HG03565 (cell line): ENCODE measurements around the gene SEMA3C.

Experiments
- ATAC-seq: cut with Tn5 transposase; IDR thresholded peaks from one replicate; pipeline ENCODE4 v1.9.1; 2021; ENCODE audit warnings: mild to moderate bottlenecking, moderate library complexity; ENCODE audit not compliant: unreplicated experiment

SEMA3C gene

DNA sequence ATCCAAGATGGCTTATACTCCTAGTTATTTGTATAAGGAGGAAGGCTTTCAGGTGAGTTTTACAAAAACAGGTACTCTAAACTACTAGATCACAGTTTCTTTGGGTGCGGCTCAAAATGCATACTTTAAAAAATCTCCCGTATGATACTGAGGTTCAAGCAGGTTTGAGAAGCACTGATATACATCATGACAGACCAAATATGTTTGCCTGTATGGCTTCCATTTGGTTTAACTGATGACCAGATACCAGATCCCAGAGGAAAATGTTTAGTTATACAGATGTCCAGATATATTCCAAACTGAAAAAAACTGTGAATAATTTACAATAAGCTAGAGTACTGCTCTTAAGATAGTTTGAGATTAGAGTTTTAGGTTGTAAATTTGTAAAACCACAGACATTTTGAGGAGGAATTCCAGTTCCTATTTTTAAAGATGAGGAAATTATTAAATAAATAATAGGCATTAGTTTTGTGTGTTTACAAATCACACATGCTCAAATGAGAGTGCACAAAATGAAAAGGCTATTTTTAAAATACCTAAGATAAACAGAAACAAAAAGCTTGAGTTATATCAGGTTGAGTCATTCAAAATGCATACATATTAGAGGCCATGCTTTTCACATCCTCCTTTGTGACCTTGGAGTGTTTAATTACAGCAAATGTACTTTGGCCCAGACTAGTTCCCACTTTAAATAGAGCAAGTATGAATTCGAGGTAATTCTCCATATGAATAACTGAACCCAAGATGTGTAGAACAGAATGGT is 60.5 kb downstream of the SEMA3C start:
- ATAC-seq: no peak

DNA sequence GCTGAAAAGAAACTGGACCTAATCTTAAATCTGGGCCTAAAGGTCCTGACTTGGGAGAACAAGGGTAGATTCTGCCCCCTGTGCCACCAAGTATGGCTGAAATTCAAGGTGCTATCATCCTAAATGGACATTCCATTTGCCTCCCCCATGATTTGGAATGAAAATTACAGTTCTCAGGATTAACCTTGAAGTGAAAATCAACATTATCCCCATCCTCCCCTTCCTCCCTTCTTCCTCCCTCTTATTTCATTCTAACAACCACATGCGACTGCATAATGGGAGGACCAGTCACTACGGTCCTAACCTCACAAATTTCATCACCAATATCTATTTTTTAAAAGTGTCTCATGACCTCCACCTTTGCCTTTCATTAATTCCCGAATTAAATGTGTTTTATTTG is 62.1 kb downstream of the SEMA3C start:
- ATAC-seq: no peak

GRCh38 chr7:80851896-80852476 is 66.9 kb downstream of the SEMA3C start:
- ATAC-seq: no peak

- no peak for ATAC-seq
Observed at GRCh38 chr7:80848841-80849240, 70.0 kb downstream of the SEMA3C start.

- no peak for ATAC-seq
Observed at GRCh38 chr7:80847895-80848294, 71.0 kb downstream of the SEMA3C start.

DNA sequence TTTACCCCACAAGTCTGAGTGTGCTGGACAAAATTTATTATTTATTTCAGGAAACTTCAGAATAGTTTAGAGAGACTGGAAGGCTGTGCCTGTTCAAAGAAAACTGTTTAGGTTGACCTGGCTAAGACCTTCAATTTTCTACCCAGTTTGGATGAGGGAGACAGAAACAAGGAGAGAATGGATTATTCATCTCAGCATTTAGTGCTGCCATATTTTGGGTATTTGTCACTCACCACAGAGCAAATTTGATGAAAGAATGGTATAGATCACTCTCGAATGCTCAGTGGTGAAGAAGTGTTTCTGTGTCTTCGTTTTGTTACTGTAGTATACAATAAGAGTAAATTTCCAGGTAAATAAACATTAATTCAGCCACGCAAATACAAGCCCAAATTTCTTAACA is 71.8 kb downstream of the SEMA3C start:
- no peak for ATAC-seq

- ATAC-seq: no peak
Observed at GRCh38 chr7:80844916-80845315, 73.9 kb downstream of the SEMA3C start.

- no peak for ATAC-seq
Observed at GRCh38 chr7:80843018-80843677, 75.7 kb downstream of the SEMA3C start.

DNA sequence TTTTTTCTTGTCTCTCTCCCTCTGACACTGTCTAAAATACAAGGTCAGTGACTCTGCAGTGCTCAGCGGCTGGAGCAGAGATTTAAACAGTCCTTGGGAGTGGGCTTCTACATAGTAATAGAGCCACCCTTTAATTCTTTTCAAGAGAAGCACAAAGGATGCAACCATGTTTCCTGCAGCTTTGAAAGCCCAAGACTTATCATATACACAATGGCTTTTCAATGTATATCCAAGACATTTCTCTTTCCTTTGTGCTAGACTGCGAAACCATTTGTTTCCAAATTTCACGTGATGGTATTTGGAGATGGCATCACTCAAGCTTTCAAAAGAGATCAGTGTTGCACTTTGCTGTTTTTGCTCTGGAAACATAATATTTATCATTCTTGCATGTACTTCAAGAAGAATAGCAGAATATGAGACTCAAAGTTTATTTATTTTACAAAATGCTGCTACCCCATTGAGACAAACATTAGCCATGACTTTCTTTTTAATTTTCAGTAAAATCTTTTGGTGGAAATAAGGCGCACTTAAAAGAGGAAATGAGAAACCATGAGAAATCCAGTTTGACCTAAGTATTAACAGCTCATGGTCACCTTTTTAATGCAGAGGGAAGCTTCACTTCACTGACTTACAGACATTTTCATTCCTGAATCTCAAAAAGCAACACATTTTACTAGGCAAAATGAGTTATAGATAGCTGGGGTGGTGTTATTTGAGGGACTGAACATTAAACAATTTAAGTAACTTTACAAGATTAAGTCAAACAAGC is 76.6 kb downstream of the SEMA3C start:
- no peak for ATAC-seq

DNA sequence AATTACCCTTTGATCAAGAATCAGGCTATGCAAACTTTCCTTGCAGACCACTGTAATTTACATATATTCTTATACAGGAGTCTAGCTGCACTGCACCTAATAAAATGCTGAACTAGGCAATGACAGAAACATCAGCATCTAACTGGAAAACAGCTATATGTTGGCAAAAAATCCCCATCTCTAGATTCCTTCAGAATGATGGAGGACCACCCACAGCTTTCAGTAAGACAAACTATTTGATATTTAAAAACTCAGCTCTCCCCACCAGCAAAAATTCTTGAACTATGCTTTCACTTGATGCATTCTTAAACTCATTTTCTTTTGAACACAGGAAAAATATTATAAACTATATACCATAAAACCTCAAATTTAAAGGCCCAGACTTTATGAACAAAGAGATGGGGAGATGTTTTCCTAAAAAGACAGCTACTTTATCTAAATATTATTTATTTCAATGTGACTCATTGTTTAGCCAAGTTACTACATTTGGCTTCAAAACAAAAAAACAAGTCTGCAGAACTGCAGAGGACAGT is 77.4 kb downstream of the SEMA3C start:
- no peak for ATAC-seq

- ATAC-seq: no peak
Observed at GRCh38 chr7:80840681-80841080, 78.2 kb downstream of the SEMA3C start.

- ATAC-seq: no peak
Observed at GRCh38 chr7:80839855-80840254, 79.0 kb downstream of the SEMA3C start.

DNA sequence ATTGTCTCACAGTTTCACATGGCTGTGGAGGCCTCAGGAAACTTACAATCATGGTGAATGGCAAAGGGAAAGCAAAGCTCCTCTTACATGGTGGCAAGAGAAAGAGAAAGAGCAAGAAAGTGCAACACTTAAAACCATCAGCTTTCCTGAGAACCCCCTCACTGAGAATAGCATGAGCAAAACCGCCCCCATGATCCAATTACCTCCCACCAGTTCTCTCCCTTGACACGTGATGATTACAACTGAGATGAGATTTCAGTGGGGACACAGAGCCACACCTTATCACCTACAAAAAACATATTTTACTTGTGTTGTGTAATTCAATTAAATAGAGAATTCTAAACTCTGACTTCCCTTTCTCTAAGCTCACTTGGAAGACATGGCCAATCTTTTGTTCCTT is 80.2 kb downstream of the SEMA3C start:
- no peak for ATAC-seq

DNA sequence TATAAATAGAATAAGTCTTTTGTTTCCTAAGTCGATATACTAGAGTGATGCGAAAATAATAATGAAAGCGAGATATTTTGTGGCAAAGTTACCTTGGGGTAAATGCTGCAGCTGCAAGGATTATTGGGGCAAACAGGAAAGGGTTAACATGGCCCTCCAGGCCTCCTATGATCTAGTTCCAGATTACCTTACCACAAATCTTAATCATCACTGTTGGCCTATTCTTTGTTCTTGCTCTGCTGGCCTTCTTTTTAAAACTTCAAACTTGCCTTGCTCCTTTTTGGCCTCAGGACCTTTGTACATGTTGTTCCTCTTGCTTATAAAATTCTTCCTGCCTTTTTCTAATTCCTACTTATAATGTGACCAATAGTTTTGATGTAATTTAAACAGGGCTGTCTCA is 81.5 kb downstream of the SEMA3C start:
- no peak for ATAC-seq

DNA sequence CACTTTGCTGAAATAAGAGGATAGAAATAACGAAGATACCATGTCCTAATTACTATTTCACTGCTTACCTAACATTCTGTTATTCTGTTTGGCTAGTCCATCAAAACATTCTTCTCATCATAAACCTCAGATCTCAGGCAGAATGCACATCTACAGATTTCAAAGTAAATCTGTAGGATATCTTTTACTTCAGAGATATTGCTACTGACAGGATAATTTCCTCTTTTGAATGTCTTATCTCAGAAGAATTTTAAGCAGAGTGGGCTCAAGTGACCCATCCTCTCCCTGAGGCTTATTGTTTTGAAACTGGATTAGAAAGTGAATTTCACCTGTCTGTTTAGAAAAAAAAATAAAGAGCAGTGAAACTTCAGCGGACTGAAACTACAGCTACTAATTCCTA is 83.6 kb downstream of the SEMA3C start:
- ATAC-seq: no peak

- ATAC-seq: no peak
Observed at GRCh38 chr7:80833289-80834268, 85.3 kb downstream of the SEMA3C start.

DNA sequence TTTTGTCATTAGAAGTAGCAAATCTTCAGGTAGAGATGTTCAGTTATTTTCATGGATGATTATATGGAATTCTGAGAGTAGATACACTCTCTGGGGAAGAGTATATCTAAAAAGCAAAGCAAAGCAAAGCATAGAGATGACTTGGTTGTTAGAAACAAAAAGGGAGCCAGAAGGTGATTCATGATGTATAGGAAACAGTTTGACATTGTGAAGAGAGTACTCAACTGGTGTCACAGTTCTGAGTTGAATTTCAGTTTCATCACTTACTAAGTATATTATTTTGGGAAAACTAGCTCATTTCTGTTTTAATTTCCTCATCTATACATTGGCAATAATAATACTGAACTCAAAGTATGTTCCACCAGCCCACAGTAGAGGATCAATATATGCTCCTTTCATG is 86.8 kb downstream of the SEMA3C start:
- no peak for ATAC-seq

DNA sequence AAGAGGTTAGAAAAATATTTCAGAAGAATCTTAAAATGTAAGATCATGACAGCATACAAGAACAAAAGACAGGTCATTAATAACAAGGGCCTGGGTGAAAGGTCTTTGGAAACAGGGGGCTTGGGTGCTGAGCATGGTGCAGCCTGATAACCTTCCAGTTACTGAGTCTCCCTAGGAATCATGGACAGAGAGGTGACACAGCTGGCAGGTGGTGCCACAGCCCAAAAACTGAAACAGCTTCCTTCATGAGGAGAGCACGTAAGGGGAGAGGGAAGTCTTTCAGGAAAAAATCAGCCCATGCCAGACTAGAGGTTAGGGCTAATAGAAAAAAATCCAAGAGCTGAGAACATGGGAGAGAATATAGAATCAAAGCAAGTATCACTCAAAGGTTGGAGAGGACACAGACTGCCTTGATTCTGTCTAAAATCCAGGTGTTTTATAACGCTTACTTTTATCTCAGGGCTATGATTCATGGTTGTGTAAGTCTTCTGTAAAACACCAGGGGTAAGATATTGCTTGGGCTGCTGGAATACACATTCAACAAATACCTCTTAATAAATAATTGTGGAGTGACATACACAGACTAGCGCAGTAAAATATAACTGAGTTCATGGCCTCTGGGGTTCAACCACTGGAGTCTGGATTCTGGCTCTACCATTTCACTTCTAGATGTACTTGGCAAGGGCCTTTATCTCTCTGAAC is 88.1 kb downstream of the SEMA3C start:
- ATAC-seq: no peak

- ATAC-seq: no peak
Observed at GRCh38 chr7:80830010-80830409, 88.8 kb downstream of the SEMA3C start.
